ENCODE measurements around the gene SH3TC1. TPM values are rescaled to one million over a fixed set of nuclear protein-coding genes. Genes with fewer than 3 reads are reported as not detected.
A peak's percentile ranks its signal among the peaks of the same experiment; 100 is the strongest.

The SH3TC1 gene
- total and polyA plus RNA-seq, 2 of the 13 experiments (the other 11 are each of a cell fraction or from before 2014, with no cell fraction given) = 14.9 to 21.8 TPM

GRCh38 chr4:8176547-8177399, 22.3 kb upstream of the SH3TC1 start:
- H3K9me3 ChIP-seq (ENCODE audit: low read length) = no peaks in the 10 kb centered on the region
- H3K4me2 ChIP-seq (ENCODE audit: low read depth, low read length) = peak overlapping the region; percentile 57
- intact Hi-C loops (cut with micrococcal nuclease; ENCODE audit: unreplicated experiment) (loop anchor here (1.0 to 2.0 kb wide), 3 partner anchors 16 to 226 kb away; no protein-coding TSS in a partner anchor), in situ Hi-C loops (cut with HindIII; ENCODE audit: extremely low pct_ligation_motif_present, low pct_unique_long_range_greater_than_20kb) (no loop called here)
- H3K79me2 ChIP-seq (ENCODE audit: insufficient read depth, low read length) = no peaks in the 10 kb centered on the region
- ChIA-PET CTCF (ENCODE audit: low intra/inter-chr PET ratio, low total read pairs) (interaction anchor here (0.7 to 1.6 kb wide), 5 partner anchors 14 to 66 kb away, joined by 3 to 9 read pairs (median 3); no protein-coding TSS in a partner anchor), POLR2A (interaction anchor here (0.6 to 1.5 kb wide), 8 partner anchors 15 to 64 kb away, joined by 3 to 8 read pairs (median 4); partner anchors contain the start of gene SH3TC1)
- no peak overlapping the region for H3K27ac ChIP-seq (ENCODE audit: extremely low read length, insufficient read depth, low read length)
- peaks cover 26% of the 10 kb centered on the region for H3K4me1 ChIP-seq (ENCODE audit: insufficient read depth, low read length)
- no peak overlapping the region for H2AFZ ChIP-seq (ENCODE audit: low read length)
- FAIRE-seq (peak; percentile 76), DNase-seq (ENCODE audit: low spot score) (peak; percentile 65), ATAC-seq (peak; percentile 94)
- WGBS (ENCODE audit: low lambda C conversion rate) = 100% methylated on average over 1 of the region's 17 CpGs
- no TSS peak for BruUV-seq (replicated peaks)
- H3K36me3 ChIP-seq (replicated peaks in 1 of 2; ENCODE audit: control insufficient read depth in 1 of 2, insufficient read depth in 2 of 2, low read length in 2 of 2) = no peaks in the 10 kb centered on the region
- H4K20me1 ChIP-seq (ENCODE audit: insufficient read depth, low read length) = no peaks in the 10 kb centered on the region
- H3K9ac ChIP-seq (ENCODE audit: insufficient read depth, low read depth, low read length) = no peak overlapping the region
- H3K4me3 ChIP-seq (replicated peaks in 1 of 3; ENCODE audit: insufficient read depth in 1 of 3, low read depth in 2 of 3, low read length in 3 of 3) = peak overlapping the region in 1 of 3 experiments; percentile 31; a peak in 1 of 6 replicates
- peaks cover 10 to 30% of the 10 kb centered on the region in 2 experiments; a peak in 3 of 5 replicates for H3K27me3 ChIP-seq (ENCODE audit: control insufficient read depth in 1 of 2, insufficient read depth in 2 of 2, low read length in 2 of 2)
- TF ChIP-seq ELF3 (CRISPR knock-in tag; IDR thresholded peaks at IDR 0.05) (0 out of 2 replicates have a peak, but pooled peaks have one; percentile 21), RAD21 (CRISPR knock-in tag; IDR thresholded peaks at IDR 0.05) (peak; percentile 90), FOXA3 (CRISPR knock-in tag; IDR thresholded peaks at IDR 0.05) (0 out of 2 replicates have a peak, but pooled peaks have one; percentile 15), SMARCC2 (IDR thresholded peaks at IDR 0.05) (no peak), HNF1A (IDR thresholded peaks at IDR 0.05; ENCODE audit: low read depth) (no peak), HNF1A (CRISPR knock-in tag; IDR thresholded peaks at IDR 0.05; ENCODE audit: borderline replicate concordance) (no peak), SMC3 (IDR thresholded peaks at IDR 0.05; ENCODE audit: low read length) (peak; percentile 83), ZBED4 (CRISPR knock-in tag; IDR thresholded peaks at IDR 0.05; ENCODE audit: borderline replicate concordance) (peak; percentile 75; the same call in 1 of the 2 replicates), STAG1 (CRISPR knock-in tag; IDR thresholded peaks at IDR 0.05) (peak; percentile 93), ZKSCAN8 (CRISPR knock-in tag; IDR thresholded peaks at IDR 0.05; ENCODE audit: borderline replicate concordance) (no peak), YEATS2 (CRISPR knock-in tag; IDR thresholded peaks at IDR 0.05; ENCODE audit: borderline replicate concordance) (0 out of 2 replicates have a peak, but pooled peaks have one; percentile 25), HHEX (CRISPR knock-in tag; IDR thresholded peaks at IDR 0.05) (no peak), CREB1 (IDR thresholded peaks at IDR 0.05) (no peak), CREB1 (CRISPR knock-in tag; IDR thresholded peaks at IDR 0.05) (no peak), KLF13 (CRISPR knock-in tag; IDR thresholded peaks at IDR 0.05) (peak; percentile 58; the same call in 1 of the 2 replicates), XRCC5 (optimal IDR thresholded peaks at IDR 0.05; ENCODE audit: low read length) (peak; percentile 70), KDM2A (CRISPR knock-in tag; IDR thresholded peaks at IDR 0.05; ENCODE audit: borderline replicate concordance, low read depth) (peak; percentile 61)

All from HepG2 (cell line).